C4-2B (cell line): ENCODE results near the gene BTBD9.

Experiments
- ZFX ChIP-seq: fragments of 450-650 bp; IDR thresholded peaks from 2 replicates; pipeline ENCODE4 v1.6.1; 2017
- TF ChIP-seq, protein P1 (sequence below): fragments of 450-650 bp; conservative IDR thresholded peaks from 2 replicates; pipeline ENCODE4 v1.5.1; 2017; ENCODE audit warnings: mild to moderate bottlenecking

- TF ChIP-seq, protein P1, sequence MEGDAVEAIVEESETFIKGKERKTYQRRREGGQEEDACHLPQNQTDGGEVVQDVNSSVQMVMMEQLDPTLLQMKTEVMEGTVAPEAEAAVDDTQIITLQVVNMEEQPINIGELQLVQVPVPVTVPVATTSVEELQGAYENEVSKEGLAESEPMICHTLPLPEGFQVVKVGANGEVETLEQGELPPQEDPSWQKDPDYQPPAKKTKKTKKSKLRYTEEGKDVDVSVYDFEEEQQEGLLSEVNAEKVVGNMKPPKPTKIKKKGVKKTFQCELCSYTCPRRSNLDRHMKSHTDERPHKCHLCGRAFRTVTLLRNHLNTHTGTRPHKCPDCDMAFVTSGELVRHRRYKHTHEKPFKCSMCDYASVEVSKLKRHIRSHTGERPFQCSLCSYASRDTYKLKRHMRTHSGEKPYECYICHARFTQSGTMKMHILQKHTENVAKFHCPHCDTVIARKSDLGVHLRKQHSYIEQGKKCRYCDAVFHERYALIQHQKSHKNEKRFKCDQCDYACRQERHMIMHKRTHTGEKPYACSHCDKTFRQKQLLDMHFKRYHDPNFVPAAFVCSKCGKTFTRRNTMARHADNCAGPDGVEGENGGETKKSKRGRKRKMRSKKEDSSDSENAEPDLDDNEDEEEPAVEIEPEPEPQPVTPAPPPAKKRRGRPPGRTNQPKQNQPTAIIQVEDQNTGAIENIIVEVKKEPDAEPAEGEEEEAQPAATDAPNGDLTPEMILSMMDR = no peak
- TF ChIP-seq ZFX = no peak
Observed at GRCh38 chr6:38634518-38634917, 5.2 kb downstream of the BTBD9 start.
